Measurements from ENCODE around the gene NCAPD2. TPM values are rescaled to one million over a fixed set of nuclear protein-coding genes. Genes with fewer than 3 reads are reported as not detected.
A peak's percentile ranks its signal among the peaks of the same experiment; 100 is the strongest.

NCAPD2 gene
- total and polyA plus RNA-seq, 2 of the 4 experiments (the other 2 are of a cell fraction), result 35.6 to 57.9 TPM

DNA sequence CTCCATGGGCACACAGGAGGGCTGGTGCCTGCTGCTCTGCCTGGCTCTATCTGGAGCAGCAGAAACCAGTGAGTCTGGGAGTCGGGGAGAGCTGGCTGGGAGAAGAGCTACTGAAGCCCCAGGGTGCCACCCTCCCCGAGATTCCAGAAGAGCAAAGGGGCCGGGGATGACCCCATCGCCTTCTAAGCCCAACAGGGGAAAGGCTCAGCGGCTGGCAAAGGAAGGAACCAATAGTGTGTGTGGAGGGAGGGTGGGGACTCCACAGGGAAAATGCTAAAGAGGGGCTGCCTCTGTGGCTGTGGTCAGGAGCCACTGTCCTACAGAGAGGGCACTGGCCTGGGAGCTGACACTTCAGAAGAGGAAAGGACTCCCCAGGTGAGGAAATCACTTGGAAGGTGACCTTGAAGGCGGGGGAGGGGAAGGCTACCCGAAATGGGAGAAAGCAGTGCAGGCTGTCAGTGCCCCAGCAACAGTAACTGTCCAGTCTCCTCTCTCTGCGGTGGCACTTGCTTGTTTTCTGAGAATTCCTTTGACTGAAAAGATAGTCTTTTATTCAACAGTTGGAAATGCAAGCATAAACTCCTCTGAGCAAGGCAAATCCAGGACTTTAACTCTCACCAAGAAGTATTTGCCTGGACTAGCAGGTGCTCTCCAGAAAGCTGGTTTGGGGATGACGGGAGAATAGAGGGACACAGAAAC, 41.5 kb upstream of the NCAPD2 start:
- ChIA-PET POLR2A (ENCODE audit: unreplicated experiment) (no interaction called here), CTCF (interaction anchor here (1.3 kb wide), 1 partner anchor 13 kb away, joined by 6 read pairs; no protein-coding TSS in a partner anchor)
- Histone ChIP-seq H4K8ac (ENCODE audit: low read depth in 2 of 2, low read length in 2 of 2) (peak overlapping the region; percentile 94 to 100), H2AK5ac (ENCODE audit: low read depth, low read length) (peak overlapping the region; percentile 99), H3K56ac (ENCODE audit: extremely low read depth, insufficient read depth, low read length) (peak overlapping the region; percentile 96), H2AK9ac (replicated peaks; ENCODE audit: low read depth, low read length, poor library complexity) (peak overlapping the region; percentile 98), H2BK15ac (ENCODE audit: low read depth, low read length) (peak overlapping the region; percentile 64; the same call in 2 of the 3 replicates), H3K79me1 (ENCODE audit: low read depth in 1 of 2, low read length in 2 of 2) (peaks cover 16 to 37% of the 10 kb centered on the region in 2 experiments), H4K20me1 (ENCODE audit: insufficient read depth, low read length) (no peaks in the 10 kb centered on the region), H3K9me1 (ENCODE audit: insufficient read depth, low read length) (peaks cover 20% of the 10 kb centered on the region), H2BK5ac (ENCODE audit: low read depth, low read length, poor library complexity, severe bottlenecking) (peak overlapping the region; percentile 96), H4K5ac (ENCODE audit: low read depth, low read length) (peak overlapping the region; percentile 99), H3K27me3 (ENCODE audit: control insufficient read depth, insufficient read depth, low read length) (no peaks in the 10 kb centered on the region), H3K18ac (ENCODE audit: low read depth, low read length) (peak overlapping the region; percentile 95), H3K4me2 (ENCODE audit: low read depth, low read length) (peak overlapping the region; percentile 87), H3K4ac (ENCODE audit: low read depth, low read length) (peak overlapping the region; percentile 100), H2BK20ac (ENCODE audit: low read depth, low read length) (peak overlapping the region; percentile 77), H3K14ac (replicated peaks; ENCODE audit: low read depth, low read length) (peak overlapping the region; percentile 99), H3K4me1 (ENCODE audit: control insufficient read depth, insufficient read depth, low read length) (peaks cover 16% of the 10 kb centered on the region), H3K23ac (ENCODE audit: low read depth, low read length) (peak overlapping the region; percentile 99), H2BK120ac (ENCODE audit: low read depth, low read length) (peak overlapping the region; percentile 95), H3K36me3 (ENCODE audit: control insufficient read depth, insufficient read depth, low read length) (peaks cover 4% of the 10 kb centered on the region), H2AFZ (replicated peaks; ENCODE audit: low read length, poor library complexity) (peak overlapping the region; percentile 95), H4K91ac (ENCODE audit: insufficient read depth, low read depth, low read length) (peak overlapping the region; percentile 99), H3K4me3 (ENCODE audit: insufficient read depth, low read depth, low read length) (peak overlapping the region; percentile 57), H3K9me3 (ENCODE audit: control insufficient read depth, insufficient read depth, low read length) (no peaks in the 10 kb centered on the region), H3K27ac (ENCODE audit: insufficient read depth, low read length) (peak overlapping the region; percentile 98), H3K9ac (ENCODE audit: low read depth, low read length) (peak overlapping the region; percentile 94)
- in situ Hi-C loops (cut with MboI; ENCODE audit: low sequenced_read_pairs), result loop anchor here (25.0 kb wide), 1 partner anchor 265 kb away; no protein-coding TSS in a partner anchor
- BruUV-seq (replicated peaks), result no TSS peak
- intact Hi-C loops (cut with micrococcal nuclease), result no loop called here
- ATAC-seq (ENCODE audit: low read depth) (peak; percentile 30), DNase-seq (no peak)
- dilution Hi-C loops (cut with HindIII; ENCODE audit: low sequenced_read_pairs, unreplicated experiment), result no loop called here
- 30% methylated on average over 3 of the region's 9 CpGs; no CpG with 5 or more reads in 1 of the 2 experiments for WGBS, 2 experiments (ENCODE audit: extremely low coverage in 2 of 2, insufficient read length in 1 of 2)
- TF ChIP-seq, protein P1, sequence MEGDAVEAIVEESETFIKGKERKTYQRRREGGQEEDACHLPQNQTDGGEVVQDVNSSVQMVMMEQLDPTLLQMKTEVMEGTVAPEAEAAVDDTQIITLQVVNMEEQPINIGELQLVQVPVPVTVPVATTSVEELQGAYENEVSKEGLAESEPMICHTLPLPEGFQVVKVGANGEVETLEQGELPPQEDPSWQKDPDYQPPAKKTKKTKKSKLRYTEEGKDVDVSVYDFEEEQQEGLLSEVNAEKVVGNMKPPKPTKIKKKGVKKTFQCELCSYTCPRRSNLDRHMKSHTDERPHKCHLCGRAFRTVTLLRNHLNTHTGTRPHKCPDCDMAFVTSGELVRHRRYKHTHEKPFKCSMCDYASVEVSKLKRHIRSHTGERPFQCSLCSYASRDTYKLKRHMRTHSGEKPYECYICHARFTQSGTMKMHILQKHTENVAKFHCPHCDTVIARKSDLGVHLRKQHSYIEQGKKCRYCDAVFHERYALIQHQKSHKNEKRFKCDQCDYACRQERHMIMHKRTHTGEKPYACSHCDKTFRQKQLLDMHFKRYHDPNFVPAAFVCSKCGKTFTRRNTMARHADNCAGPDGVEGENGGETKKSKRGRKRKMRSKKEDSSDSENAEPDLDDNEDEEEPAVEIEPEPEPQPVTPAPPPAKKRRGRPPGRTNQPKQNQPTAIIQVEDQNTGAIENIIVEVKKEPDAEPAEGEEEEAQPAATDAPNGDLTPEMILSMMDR (conservative IDR thresholded peaks at IDR 0.05; ENCODE audit: low read depth, low read length), result no peak
- TF ChIP-seq POLR2A (IDR thresholded peaks at IDR 0.05; ENCODE audit: low read depth, low read length) (no peak), NFE2L2 (IDR thresholded peaks at IDR 0.05; ENCODE audit: low read depth, low read length) (no peak), RFX5 (IDR thresholded peaks at IDR 0.05; ENCODE audit: low read depth, low read length) (no peak), MXI1 (IDR thresholded peaks at IDR 0.05; ENCODE audit: borderline replicate concordance, low read depth, low read length) (no peak), BHLHE40 (IDR thresholded peaks at IDR 0.05; ENCODE audit: low read depth, low read length) (no peak), SMC3 (IDR thresholded peaks at IDR 0.05; ENCODE audit: low read depth, low read length) (no peak), CEBPB (IDR thresholded peaks at IDR 0.05; ENCODE audit: low read depth, low read length) (no peak), CHD1 (IDR thresholded peaks at IDR 0.05; ENCODE audit: low read depth, low read length) (no peak), MAZ (IDR thresholded peaks at IDR 0.05; ENCODE audit: borderline replicate concordance, low read depth, low read length) (no peak), RCOR1 (IDR thresholded peaks at IDR 0.05; ENCODE audit: insufficient replicate concordance, low read length) (no peak), FOS (IDR thresholded peaks at IDR 0.05; ENCODE audit: low read depth, low read length) (no peak), RAD21 (IDR thresholded peaks at IDR 0.05; ENCODE audit: low read length) (no peak)
- TF ChIP-seq, protein P2, sequence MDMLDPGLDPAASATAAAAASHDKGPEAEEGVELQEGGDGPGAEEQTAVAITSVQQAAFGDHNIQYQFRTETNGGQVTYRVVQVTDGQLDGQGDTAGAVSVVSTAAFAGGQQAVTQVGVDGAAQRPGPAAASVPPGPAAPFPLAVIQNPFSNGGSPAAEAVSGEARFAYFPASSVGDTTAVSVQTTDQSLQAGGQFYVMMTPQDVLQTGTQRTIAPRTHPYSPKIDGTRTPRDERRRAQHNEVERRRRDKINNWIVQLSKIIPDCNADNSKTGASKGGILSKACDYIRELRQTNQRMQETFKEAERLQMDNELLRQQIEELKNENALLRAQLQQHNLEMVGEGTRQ (IDR thresholded peaks at IDR 0.05; ENCODE audit: low read depth, low read length), result no peak
- TF ChIP-seq, protein P3, sequence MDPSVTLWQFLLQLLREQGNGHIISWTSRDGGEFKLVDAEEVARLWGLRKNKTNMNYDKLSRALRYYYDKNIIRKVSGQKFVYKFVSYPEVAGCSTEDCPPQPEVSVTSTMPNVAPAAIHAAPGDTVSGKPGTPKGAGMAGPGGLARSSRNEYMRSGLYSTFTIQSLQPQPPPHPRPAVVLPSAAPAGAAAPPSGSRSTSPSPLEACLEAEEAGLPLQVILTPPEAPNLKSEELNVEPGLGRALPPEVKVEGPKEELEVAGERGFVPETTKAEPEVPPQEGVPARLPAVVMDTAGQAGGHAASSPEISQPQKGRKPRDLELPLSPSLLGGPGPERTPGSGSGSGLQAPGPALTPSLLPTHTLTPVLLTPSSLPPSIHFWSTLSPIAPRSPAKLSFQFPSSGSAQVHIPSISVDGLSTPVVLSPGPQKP (IDR thresholded peaks at IDR 0.05; ENCODE audit: borderline replicate concordance, low read depth, low read length), result no peak
